ENCODE measurements around the gene CD44. TPM values are rescaled to one million over a fixed set of nuclear protein-coding genes. Genes with fewer than 3 reads are reported as not detected.

CD44 gene
- total and polyA plus RNA-seq, 10 of the 15 experiments (the other 5 are each of a cell fraction or from before 2014, with no cell fraction given): 57.1 to 293 (median 120) TPM

DNA sequence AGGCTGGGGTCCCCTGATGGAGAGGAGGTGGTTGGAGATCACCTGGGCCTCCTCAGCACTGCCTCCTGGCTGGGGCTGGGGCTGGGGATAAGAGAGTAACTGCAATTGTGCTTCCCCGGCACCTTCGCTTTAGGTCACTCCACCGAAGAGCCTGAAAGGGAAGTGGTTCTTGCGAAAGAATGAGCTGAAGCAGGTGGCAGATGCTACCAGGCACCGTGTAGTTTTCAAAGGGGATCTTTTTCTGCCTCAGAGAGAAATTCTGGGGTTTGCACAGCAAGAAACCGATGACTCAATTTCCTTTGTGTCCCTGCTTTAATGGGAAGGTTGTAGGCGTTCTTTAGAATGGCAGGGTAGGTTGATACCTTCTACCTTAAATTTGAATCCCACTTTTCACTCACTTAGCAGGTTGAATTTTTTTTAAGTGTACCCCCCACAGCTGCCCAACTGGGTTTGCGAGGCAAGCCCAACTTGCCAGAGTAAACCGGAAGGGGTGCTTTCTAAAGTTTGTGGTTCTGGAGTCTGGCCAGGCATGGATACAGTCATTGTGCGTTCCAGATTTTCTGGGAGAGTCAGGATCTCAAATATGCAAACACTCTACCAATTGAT is 5.3 kb downstream of the CD44 start (continued):
- TF ChIP-seq, protein P1, sequence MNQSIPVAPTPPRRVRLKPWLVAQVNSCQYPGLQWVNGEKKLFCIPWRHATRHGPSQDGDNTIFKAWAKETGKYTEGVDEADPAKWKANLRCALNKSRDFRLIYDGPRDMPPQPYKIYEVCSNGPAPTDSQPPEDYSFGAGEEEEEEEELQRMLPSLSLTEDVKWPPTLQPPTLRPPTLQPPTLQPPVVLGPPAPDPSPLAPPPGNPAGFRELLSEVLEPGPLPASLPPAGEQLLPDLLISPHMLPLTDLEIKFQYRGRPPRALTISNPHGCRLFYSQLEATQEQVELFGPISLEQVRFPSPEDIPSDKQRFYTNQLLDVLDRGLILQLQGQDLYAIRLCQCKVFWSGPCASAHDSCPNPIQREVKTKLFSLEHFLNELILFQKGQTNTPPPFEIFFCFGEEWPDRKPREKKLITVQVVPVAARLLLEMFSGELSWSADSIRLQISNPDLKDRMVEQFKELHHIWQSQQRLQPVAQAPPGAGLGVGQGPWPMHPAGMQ (IDR thresholded peaks at IDR 0.05; ENCODE audit: borderline replicate concordance): no peak
- TF ChIP-seq POLR2AphosphoS5 (IDR thresholded peaks at IDR 0.05; ENCODE audit: low read length) (peak; percentile 56), KLF5 (IDR thresholded peaks at IDR 0.05; ENCODE audit: partially characterized antibody) (no peak), KDM1A (IDR thresholded peaks at IDR 0.05; ENCODE audit: borderline replicate concordance) (no peak), RUNX3 (IDR thresholded peaks at IDR 0.05; ENCODE audit: low read length) (peak; percentile 90), GABPA (IDR thresholded peaks at IDR 0.05; ENCODE audit: low read depth) (peak; percentile 66; the same call in 1 of the 2 replicates), BMI1 (IDR thresholded peaks at IDR 0.05; ENCODE audit: borderline replicate concordance) (no peak), SPI1 (IDR thresholded peaks at IDR 0.05; ENCODE audit: borderline replicate concordance, insufficient read depth, low read depth, low read length) (peak; percentile 92), IKZF2 (IDR thresholded peaks at IDR 0.05) (peak; percentile 82 to 87), TARDBP (IDR thresholded peaks at IDR 0.05; ENCODE audit: borderline replicate concordance) (peak; percentile 9; the same call in 1 of the 2 replicates), TCF7 (IDR thresholded peaks at IDR 0.05; ENCODE audit: borderline replicate concordance) (peak; percentile 50; the same call in 1 of the 2 replicates), EZH2 (IDR thresholded peaks at IDR 0.05; ENCODE audit: borderline replicate concordance, control insufficient read depth, low read depth, low read length) (no peak), HCFC1 (IDR thresholded peaks at IDR 0.05; ENCODE audit: low read length) (no peak), FOS (IDR thresholded peaks at IDR 0.05; ENCODE audit: borderline replicate concordance, extremely low read depth, insufficient read length) (no peak)
- TF ChIP-seq, protein P2, sequence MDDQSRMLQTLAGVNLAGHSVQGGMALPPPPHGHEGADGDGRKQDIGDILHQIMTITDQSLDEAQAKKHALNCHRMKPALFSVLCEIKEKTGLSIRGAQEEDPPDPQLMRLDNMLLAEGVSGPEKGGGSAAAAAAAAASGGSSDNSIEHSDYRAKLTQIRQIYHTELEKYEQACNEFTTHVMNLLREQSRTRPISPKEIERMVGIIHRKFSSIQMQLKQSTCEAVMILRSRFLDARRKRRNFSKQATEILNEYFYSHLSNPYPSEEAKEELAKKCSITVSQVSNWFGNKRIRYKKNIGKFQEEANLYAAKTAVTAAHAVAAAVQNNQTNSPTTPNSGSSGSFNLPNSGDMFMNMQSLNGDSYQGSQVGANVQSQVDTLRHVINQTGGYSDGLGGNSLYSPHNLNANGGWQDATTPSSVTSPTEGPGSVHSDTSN (IDR thresholded peaks at IDR 0.05; ENCODE audit: insufficient replicate concordance, low read depth, low read length): peak; percentile 13
- TF ChIP-seq, protein P3, sequence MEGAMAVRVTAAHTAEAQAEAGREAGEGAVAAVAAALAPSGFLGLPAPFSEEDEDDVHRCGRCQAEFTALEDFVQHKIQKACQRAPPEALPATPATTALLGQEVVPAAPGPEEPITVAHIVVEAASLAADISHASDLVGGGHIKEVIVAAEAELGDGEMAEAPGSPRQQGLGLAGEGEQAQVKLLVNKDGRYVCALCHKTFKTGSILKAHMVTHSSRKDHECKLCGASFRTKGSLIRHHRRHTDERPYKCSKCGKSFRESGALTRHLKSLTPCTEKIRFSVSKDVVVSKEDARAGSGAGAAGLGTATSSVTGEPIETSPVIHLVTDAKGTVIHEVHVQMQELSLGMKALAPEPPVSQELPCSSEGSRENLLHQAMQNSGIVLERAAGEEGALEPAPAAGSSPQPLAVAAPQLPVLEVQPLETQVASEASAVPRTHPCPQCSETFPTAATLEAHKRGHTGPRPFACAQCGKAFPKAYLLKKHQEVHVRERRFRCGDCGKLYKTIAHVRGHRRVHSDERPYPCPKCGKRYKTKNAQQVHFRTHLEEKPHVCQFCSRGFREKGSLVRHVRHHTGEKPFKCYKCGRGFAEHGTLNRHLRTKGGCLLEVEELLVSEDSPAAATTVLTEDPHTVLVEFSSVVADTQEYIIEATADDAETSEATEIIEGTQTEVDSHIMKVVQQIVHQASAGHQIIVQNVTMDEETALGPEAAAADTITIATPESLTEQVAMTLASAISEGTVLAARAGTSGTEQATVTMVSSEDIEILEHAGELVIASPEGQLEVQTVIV (IDR thresholded peaks at IDR 0.05; ENCODE audit: borderline replicate concordance, partially characterized antibody): no peak
- TF ChIP-seq, protein P4, sequence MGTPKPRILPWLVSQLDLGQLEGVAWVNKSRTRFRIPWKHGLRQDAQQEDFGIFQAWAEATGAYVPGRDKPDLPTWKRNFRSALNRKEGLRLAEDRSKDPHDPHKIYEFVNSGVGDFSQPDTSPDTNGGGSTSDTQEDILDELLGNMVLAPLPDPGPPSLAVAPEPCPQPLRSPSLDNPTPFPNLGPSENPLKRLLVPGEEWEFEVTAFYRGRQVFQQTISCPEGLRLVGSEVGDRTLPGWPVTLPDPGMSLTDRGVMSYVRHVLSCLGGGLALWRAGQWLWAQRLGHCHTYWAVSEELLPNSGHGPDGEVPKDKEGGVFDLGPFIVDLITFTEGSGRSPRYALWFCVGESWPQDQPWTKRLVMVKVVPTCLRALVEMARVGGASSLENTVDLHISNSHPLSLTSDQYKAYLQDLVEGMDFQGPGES (IDR thresholded peaks at IDR 0.05): no peak
- TF ChIP-seq, protein P5, sequence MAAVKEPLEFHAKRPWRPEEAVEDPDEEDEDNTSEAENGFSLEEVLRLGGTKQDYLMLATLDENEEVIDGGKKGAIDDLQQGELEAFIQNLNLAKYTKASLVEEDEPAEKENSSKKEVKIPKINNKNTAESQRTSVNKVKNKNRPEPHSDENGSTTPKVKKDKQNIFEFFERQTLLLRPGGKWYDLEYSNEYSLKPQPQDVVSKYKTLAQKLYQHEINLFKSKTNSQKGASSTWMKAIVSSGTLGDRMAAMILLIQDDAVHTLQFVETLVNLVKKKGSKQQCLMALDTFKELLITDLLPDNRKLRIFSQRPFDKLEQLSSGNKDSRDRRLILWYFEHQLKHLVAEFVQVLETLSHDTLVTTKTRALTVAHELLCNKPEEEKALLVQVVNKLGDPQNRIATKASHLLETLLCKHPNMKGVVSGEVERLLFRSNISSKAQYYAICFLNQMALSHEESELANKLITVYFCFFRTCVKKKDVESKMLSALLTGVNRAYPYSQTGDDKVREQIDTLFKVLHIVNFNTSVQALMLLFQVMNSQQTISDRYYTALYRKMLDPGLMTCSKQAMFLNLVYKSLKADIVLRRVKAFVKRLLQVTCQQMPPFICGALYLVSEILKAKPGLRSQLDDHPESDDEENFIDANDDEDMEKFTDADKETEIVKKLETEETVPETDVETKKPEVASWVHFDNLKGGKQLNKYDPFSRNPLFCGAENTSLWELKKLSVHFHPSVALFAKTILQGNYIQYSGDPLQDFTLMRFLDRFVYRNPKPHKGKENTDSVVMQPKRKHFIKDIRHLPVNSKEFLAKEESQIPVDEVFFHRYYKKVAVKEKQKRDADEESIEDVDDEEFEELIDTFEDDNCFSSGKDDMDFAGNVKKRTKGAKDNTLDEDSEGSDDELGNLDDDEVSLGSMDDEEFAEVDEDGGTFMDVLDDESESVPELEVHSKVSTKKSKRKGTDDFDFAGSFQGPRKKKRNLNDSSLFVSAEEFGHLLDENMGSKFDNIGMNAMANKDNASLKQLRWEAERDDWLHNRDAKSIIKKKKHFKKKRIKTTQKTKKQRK (IDR thresholded peaks at IDR 0.05; ENCODE audit: low read depth, low read length): no peak
- TF ChIP-seq, protein P6, sequence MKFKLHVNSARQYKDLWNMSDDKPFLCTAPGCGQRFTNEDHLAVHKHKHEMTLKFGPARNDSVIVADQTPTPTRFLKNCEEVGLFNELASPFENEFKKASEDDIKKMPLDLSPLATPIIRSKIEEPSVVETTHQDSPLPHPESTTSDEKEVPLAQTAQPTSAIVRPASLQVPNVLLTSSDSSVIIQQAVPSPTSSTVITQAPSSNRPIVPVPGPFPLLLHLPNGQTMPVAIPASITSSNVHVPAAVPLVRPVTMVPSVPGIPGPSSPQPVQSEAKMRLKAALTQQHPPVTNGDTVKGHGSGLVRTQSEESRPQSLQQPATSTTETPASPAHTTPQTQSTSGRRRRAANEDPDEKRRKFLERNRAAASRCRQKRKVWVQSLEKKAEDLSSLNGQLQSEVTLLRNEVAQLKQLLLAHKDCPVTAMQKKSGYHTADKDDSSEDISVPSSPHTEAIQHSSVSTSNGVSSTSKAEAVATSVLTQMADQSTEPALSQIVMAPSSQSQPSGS (IDR thresholded peaks at IDR 0.05; ENCODE audit: low read length): peak; percentile 88

Data from GM12878 (cell line).